Activated CD4-positive, alpha-beta T cell treated with anti-CD3 and anti-CD28 coated beads, Interleukin-2, amount 50 U/mL, for 1 hour (primary cell): ENCODE measurements around the gene PDK2.
A peak's percentile ranks its signal among the peaks of the same experiment; 100 is the strongest.

ENCODE experiments used
- DNase-seq: peaks from one replicate; pipeline ENCODE4 v3.0.0-alpha.2; 2020

The PDK2 gene

DNA sequence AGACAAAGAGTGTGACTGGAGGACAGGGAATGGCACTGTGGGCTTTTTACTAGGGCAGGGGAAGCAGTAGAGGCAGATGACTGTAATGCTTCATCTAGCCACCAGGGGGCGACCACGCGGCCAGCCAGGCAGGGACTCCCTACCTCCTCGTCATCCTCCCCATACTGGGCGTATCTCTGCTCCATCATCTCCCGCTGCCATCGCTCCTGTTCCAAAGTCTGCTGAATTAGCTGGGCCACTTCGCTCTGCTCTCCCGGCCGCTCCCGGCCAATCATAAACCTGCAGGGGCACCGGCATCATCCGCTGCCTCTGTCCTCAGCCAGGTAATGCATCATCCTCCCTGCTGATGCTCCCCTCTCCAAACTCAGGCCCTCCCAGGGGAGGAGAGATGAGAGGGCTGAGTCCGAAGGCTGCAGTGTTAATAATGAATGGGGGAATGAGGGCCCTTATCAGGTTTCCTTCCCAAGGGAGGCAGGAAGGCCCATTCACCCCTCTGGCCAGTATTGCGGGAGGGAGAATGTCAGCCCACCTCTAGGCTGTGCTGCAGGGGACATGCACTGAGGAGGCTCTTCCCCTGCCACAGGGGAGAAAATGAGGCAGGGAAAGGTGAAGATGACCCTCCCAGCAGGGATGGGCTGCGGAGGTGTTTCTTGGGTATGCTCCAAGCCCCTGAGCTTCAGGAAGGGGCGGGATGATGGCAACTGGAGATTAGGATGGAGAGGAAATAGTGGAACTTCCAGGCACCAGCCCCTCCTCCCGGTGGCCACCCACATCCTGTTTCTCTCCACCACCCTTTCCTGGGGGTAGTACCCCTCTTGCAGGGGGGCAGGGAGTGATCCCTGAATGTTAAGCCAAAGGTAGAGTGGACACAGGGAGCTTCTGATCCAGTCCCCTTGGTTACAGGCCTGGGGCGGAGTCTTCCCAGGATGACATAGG is 45.1 kb downstream of the PDK2 start:
- peak; percentile 81 for DNase-seq

DNA sequence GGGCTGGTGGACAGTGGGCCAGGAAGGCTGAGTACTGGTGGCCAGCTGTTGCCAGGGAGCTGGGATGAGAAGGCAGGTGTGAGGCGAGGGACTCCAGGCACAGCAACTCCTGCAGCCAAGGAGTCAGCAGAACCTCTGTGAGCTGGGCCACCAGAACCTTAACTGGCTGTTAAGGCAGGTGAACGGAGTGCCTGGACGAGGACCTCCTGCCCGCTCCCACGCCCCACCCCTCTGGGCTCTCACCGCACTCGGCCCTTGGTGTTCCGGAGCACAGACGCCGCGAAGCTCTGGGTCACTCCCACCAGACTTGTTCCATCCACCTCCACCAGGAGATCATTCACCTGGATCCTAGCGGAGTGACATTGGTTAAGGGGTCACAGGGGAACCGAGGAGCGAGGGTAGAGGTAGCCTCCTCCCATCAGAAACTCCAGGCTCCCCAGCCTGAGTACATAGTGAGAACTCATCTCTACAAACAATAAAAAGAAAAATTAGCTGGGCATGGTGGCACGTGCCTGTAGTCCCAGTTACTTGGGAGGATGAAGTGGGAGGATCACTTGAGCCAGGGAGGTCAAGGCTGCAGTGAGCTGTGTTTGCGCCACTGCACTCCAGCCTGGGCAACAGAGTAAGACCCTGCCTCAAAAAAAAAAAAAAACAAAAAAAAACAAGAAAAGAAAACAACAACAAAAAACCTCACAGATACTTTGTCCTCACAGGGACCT is 46.0 kb downstream of the PDK2 start:
- no peak for DNase-seq

DNA sequence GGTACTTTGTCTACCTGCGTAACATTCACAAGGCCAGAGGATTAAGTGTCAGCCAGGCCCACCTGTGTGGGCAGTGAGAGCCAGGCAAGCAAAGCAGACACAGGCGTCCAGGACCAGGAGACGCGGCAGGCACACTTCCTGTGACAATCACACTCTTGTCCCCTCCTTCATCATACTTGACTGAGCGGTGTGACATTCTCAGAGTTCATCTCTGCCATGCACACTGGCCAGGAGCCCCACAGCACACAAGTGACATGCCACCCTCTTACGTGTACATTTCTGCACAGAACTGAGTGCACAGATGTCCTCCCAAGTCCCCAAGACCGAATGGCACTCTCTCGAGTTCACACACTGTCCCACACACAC is 46.6 kb downstream of the PDK2 start:
- DNase-seq: no peak

DNA sequence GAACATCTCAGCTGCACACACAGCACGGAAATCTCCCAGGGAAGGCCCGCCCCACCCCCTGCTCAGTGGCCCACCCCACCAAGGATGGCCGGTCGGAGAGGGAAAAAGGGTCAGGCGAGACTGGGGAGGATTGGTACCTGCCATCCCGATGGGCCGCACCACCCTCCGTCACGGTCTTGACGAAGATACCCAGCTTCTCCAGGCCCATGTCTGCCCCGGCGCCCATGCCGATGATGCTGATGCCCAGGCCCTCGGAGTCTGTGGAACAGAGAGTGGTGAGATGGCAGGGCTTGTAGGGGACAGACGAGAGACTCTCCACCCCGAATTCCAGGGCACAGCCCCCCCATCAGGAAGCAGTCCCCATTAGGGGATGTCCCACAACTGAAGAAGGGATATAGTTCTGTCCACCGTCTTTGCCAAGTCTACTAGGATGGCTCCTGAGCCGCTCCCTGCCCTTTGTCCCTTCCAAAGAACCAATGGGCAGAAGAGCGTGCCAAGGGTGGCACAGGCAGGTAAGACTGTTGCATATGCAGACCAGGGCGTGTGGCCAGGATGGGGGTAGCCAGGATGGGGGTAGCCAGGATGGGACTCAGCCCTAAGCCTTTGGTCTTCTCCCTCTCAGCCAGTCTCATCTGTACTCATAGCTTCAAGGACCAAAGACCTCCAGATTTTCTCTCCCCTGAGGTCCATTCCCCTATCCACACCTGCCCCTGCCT is 48.5 kb downstream of the PDK2 start:
- DNase-seq: no peak

DNA sequence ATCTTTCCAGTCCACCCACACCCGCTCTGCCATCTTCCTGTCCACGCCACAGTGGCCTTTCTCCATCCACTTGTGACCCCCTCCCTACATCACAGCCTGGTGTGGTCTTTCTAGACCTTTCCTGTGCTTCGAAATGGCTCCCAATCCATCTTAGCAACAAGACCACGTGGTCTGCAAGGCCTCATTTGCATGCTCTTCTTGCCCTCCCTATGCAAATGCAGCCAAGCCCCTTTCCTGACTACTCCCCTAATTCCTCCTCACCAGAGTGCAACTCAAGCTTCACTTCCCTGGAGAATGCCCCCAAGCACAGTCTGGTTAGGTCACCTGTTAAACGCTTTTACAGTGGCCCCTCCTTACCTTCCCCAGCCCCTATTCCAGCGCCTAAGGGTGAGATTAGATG is 49.2 kb downstream of the PDK2 start:
- DNase-seq: no peak

DNA sequence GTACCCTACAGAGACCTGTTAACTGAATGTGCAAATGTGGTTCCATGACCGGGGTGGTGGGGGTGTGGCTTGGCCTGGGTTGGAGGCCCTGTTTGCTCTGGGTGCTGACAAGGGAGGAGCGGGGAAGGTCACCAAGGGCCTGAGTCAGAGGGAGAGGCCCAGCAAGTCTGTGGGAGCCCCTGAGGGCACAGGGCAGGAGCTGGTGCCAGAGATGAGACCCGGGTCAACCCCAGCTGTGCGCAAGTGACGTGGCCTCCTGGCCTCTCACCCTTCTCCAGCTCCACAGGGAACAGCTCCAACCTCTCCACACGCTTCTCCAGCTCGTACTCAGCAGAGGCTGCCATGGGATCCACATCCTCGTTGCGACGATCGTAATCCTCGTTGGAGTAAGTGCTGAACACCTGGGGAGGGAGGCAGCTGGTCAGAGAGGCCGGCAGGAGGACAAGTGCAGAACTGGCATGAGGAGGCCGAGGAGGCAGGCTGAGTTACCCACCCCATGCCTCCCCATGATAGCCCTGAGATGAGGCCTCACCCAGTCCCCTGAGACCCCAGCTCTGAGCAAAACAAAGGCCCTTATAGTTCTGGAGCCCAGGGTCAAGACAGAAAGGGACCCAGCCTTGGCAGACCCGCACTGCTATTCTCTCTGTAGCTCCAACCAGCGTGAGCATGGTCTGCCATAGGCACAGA is 49.8 kb downstream of the PDK2 start:
- DNase-seq: no peak

DNA sequence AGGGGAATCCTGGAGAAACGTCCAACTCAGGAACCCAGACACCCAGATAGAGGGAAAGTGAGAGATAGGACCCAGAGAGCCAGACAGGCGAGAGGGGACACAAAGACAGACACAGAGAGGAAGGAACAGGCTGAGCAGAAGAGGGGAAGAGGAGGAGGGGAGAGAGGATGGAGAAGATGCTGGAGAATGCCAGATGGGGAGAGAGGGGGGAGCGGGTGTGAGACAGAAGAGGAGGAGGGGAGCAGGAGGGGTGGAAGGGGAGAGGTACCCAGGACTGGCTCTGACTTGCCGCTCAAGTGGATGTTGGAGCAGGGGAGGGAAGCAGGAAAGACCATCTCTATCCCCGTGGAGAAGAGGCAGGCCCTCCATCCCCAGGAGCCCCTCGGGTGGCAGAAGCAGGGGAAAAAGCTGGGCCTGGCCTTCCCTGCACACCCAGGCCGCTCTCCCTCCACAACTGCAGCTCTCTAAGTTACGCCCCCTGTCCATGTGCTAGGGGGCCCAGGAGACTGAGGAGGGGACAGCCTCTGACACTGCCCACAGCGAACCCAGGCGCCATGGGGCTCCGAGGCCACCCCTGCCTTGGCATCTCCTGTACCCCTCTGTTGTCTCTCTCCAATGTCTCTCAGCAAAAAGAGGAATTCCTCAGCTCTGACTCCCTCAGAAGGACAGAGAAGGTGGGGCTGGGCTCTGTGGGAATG is 50.5 kb downstream of the PDK2 start:
- no peak for DNase-seq

DNA sequence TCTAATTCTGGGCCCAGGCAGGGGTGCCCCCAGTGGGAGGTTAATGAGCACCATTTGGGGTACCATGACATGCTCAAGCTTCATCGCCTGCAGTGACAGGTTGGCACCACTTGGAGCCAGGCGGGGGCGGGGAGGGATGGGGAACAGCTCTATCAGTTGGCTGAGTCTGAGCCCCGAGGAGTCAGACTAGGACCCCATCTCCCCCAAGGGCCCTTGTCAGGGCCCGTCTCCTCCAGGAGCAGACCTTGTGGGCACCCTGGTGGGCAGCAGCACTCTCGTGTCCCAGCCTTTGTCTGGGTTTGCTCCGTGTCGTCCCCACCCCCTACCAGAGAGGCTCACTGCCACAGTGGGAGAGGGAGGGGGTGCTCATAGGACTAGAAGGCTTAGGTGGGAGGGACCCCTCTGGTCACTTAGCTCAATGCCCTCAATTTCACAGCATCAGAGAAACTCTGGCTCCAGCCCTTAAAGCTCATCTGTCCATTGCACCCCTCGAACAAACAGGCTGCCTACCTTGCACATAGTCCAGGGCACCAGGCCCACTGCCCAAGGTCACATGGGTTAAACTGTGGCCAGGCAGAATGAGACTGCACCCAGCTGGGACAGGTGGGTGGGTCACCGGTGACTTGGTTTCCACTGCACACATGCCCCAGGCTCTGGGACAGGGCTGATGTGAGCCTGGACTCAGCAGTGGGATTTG is 51.2 kb downstream of the PDK2 start:
- no peak for DNase-seq

DNA sequence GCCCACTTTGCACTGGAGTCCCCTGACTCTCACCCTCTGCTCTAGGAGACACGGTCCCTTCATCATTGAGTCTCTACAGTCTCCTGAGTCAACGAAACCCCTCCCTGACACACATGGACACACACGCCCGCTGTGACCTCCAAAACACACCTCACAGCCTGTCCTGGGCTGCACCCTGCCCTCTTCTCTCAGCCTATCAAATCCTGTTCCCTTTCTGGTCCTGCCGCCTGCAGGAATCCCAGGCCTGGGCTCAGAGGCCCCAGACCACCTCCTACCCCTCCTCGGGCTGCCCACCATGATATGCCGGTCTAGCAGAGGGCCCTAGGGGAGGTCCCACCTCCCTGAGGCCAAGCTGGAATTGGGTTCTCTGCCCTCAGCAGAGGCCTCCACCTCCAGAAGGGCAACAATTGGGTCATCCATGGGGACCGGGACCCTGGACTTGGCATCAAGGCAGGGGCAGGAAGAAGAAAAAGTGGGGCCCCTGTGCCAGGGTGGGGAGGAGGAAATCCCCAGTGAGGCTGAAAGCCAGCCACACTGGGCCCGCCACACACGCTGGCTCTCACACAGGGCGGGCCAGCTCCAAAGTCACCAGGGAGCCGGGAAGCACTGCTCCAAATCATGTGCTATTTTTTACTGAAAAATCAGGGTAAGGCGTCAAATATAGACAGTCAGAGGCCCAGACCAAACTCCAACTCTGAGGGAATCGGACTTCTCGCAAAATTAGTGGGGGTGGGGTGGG is 51.9 kb downstream of the PDK2 start:
- no peak for DNase-seq

DNA sequence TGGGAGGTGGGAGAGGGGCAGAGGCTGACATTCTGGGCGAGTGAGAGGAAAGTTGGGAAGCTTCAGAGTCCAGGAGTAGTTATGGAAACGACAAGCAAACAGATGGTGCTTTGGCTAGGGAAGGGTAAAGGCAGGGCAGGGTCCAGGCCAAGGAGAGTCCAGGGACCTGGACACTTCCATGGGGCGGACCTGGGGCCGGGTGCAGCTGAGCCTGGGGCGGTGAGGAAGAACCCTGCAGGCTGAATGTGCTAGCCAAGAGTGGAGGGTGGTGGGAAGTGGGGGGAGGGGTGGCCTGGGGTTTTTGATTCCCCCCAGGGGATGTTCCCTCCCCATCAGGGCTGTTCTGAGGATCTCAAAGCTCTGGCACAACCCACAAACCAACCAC is 52.7 kb downstream of the PDK2 start:
- no peak for DNase-seq

DNA sequence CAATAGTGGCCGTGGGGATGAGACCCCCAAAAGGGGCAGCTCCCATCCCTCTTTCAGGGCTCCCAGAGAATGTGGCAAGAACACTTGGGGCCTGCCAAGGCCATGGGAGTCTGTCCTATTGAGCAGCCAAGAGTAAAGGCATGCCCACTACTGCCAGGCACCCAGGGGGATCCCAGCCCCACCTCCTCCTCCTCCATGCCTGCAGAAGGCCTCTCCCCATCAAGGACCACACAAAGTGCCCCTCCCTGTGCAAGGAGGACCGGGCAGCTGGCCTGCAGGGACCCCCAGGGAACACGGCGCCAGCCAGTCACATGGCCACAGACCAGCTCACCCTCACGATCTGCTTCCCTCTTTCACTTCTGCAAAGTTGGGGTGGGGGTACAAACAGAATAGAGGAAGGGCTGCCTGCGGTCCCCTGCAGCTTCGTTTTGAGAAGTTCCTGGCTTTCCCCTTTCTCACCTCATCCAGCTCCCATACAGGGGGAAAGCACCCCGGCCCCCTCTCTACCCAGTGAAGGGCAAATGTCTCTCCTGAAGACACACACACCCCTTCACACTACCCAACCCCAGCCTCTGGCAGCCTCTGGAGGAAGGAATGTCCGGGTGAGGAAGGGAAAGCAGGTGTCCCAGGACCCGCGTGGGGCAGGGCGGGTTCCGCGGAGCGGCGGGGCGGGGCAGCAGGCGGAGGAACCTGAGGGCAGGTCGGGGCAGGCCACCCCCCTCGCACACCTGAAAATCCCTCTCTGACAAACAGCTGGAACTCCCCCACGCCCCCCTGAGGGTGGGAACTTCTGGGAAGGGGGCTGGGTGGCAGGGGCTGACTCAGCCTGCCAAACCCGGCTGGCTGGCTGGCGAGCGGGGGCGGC is 53.3 kb downstream of the PDK2 start:
- DNase-seq: peak; percentile 63

DNA sequence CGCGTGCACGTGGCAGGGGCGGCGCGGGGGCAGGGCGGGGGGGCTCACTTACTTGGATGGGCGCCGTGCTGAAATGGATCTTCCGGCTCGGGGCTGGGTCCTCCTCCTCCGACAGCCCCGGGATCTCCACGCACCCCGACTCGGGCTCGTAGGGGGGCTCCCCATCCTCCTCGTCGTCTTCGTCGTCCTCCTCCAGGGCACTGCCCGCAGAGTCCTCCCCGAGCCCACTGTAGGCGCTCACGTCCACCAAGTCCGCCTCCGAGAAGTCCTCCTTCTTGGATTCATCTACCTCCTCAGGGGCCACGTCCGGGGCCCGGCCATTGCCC is 53.9 kb downstream of the PDK2 start:
- DNase-seq: no peak

DNA sequence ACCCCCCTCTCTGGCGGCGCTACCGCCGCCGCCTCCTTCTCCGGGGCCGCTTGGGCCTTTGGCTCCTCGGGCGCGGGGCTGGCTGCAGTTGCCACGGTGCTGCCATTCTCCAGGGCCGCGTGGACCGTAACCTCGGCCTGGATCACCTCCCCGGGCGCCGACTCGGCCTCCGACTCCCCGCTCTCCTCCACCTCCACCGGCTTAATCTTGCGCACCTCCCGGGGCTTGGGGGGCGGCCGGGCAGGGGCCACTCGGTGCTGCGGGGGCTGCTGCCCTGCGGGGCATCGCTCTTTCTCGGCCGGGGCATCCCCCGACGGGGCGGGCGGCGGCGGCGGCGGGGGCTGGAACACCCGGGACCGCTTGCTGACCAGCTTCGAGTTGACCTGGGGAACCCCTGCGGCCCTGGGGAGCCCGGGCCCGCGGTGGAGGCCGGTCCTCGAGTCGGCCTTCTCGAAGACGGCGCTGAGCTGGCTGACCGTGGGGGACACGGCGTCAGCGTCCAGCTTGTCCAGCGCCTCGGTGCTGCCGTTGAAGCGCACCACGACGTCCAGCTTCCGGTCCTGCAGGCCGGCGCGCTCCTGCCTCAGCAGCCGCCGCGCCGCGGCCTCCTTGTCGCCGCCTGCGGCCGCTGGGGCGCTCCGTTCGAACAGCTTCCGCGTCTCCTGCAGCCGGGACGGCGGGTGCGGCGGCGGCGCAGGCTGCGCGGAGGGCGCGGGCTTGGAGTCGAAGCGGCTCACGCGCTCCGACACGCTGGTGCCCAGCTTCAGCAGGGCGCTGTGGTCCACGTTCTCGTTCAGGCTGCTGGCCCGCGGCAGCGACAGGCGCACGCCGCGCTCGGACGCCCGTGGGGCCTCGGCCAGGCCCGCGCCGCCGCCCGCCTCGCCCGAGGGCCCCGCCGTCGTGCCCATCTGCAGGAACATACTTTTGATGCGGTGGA is 54.5 kb downstream of the PDK2 start:
- DNase-seq: peak; percentile 64

DNA sequence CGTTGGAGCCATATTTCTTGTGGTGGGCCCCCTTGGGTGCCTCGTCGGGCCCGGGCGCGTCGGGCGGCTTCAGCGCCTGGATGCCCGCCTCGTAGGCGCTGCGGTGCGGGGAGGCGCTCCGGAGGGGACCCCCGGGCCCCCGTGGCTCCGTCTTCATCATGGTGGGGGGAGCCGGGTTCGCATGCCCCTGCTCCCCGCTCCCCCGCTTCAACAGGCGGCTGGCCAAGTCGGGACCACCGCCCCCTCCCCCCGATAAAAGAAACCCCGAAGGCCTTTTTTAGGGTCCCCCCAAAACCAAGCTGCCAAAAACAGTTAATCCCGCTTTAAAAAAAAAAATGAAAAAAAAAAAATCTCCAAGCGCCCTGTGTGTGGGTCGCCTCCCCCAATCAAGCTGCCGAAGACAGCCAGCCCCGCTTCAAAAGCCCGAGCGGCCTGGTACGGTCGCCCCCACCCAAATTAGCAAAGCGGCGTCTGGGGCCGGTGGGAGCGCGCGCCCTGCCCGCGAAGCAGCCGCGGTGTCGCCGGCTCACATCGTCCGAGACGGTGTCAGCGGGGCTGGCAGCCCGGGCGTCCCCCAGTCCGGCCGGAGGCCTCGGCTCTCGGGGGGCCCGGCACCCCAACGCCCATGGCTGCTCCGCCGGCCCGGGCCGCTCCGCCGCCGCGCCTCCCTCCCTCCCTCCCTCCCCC is 55.3 kb downstream of the PDK2 start, which contains the start of gene PPP1R9B:
Gene PPP1R9B, minus strand, starts transcription at position 324 of the 687 bp plus-strand sequence. Its CDS starts 164 bp downstream, at position 160.
- DNase-seq: no peak

DNA sequence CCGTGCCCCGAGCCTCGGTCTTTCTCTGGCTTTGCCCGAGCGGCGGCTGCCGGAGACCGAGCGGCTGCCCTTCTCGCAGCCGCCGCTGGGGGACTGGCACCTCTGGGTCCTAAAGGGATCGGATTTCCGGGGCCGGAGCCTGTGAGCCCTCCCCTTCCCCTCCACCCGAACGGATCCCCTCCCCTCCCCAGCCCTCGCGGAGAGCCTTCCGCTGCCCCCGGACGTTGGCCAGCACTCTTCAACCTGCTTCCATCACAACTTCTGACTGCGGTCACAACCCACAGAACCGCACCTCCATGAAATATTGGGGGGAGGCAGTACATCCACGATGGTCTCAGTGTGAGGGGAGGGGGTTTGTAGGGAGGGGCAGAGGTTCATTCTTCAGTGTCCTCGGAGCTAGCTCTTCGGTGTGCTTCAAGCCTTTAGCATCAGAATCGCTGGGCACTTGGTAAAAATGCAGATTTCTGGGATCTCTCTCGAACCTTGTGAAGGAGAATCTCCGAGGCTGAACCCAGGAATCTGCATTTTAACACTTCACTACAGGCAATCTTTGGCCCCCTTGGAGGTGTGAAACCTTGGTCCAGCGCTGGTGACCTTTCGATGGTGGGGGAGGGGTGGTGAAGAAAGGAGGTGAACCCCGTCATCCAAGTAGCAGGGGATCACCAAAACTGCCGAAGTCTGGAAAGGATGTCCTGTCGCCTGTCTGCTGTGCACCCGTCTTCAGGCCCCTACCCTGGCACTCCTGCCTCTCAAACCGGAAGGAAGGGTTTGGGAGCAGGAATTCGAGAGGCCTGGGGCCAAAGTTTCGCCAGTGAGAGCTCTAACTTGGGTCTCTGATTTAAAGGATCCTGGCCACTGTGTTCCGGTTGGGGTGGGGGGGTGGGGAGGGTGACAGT is 56.1 kb downstream of the PDK2 start:
- DNase-seq: peak; percentile 81

DNA sequence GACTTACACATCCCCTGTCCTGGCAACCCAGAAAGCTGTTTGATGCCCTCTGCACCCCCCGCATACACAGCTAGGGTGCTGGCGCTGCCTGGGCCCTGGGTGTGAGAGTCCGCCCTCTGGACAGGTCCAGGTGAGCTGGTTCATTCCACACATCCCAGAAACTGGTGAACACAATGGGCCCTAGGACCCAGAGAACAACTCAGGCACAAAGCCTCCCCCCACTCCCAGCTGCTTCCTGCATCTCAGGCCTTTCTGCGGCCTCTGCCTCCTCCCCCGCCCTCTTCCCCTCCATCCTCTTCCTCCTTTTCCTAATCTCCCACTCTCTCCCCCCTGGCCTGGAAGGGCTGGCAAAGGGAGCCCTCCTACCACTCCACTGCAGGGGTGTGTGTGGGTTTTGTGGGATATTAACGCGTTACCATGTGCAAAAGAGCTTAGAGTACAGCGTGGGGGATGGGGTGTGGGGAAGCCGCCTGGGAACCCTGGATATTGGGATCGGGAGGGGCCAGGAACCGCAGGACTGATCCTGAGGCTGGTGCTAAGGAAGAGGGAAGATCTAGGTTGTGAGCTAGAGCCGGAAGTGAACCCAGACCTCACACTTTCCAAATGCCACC is 56.9 kb downstream of the PDK2 start:
- peak; percentile 41 for DNase-seq

DNA sequence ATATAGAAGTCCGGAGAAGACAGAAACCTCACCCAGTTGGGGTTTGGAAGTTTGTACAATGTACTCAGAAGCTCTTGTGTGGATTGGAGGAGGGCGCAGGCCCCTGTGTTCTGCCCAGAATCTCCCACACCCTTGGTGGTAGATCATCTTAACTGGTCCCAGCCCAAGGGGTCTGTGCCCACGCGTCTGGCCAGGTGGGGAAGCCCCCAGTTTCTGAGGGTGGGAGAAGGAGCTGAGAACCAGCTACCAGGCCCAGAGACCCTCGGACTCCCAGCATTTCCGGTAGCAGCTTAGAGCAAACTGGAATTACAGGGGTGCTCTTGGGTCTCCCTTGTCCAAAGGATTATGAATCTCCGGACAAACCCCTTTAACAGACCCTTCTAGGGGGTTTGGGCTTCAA is 57.6 kb downstream of the PDK2 start:
- DNase-seq: no peak
